Activated CD4-positive, CD25-positive, alpha-beta regulatory T cell (primary cell): ENCODE data around the gene TLK2.
"Not testable (repeated sequence)": the region's sequence is repeated elsewhere in the genome, so short reads cannot be mapped to it uniquely, and the experiment has no call there.

ENCODE experiments used
- DNase-seq, 4 experiments: peaks; one replicate each; lab custom pipeline; 2025; lab: John Stamatoyannopoulos, UW

The TLK2 gene

DNA sequence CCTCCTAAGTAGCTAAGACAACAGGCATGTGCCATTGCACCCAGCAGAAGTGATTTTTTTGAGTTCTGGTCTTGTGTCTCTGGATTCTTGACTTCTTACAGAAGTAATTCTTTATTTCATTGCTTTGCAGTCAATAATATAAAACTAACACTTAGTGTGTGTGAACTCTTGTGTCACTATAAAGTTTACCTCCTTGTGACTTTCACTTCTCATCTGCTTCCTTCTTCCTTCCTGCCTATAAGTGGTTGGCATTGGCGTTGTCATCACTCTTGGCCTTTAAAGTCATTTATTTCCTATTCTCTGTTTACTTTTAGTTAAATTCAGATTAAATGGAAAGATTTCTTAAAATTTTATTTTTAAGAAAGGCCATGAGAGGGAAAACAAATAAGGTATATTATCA, 12.4 kb downstream of the TLK2 start:
- not testable (repeated sequence) for DNase-seq

DNA sequence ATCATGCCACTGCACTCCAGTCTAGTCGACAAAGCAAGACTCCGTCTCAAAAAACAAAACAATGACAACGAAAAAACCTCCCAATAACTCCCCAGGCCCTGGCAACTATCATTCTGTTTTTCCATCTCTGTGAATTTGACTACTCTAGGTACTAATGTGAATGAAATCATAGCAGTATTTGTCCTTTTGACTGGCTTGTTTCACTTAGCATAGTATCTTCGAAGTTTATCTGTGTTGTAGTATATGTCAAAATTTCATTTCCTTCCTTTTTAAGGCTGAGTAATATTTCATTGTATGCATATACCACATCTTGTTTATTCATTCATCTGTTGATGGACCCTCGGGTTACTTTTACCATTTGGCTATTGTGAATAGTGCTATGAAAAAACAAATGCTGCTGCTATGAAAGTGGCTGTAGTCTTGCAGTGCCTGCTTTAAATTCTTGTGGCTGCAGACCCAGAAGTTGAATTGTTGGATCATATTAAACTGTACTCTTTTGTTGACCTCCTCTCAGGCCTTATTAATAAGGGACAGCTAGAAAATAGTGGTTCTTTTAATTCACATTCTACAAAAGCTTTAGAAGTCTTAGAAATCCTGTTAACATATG, 14.5 kb downstream of the TLK2 start:
- DNase-seq: not testable (repeated sequence)

- not testable (repeated sequence) for DNase-seq
Observed at GRCh38 chr17:62494073-62494472, 15.4 kb downstream of the TLK2 start.

DNA sequence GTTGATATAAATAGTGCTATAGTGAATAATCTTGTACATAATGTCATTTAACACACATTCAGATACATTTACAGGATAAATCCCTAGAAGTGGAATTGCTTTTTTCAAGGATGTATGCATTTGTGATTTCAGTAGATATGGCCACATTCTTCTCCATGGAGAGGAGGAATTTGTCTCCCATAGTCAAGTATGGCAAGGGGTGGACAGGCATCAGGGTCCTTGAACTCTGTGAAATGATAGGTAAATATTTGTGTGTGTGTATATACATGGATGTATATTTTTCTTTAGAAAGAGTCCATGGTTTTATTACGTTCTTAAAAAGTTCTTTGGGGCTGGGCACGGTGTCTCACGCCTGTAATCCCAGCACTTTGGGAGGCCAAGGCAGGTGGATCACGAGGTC, 17.7 kb downstream of the TLK2 start:
- DNase-seq: not testable (repeated sequence)

DNA sequence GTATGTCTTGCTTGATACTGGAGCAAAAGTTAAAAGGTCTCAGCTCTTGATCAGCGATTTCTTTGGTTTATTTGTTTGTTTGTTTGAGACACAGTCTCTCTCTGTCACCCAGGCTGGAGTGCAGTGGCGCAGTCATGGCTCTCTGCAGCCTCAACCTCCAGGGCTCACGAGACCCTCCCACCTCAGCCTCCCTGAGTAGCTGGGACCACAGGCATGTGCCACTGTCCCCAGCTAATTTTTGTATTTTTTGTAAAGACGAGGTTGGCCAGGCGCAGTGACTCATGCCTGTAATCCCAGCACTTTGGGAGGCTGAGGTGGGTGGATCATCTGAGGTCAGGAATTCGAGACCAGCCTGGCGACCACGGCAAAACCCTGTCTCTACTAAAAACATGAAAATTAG, 20.2 kb downstream of the TLK2 start:
- not testable (repeated sequence) for DNase-seq

DNA sequence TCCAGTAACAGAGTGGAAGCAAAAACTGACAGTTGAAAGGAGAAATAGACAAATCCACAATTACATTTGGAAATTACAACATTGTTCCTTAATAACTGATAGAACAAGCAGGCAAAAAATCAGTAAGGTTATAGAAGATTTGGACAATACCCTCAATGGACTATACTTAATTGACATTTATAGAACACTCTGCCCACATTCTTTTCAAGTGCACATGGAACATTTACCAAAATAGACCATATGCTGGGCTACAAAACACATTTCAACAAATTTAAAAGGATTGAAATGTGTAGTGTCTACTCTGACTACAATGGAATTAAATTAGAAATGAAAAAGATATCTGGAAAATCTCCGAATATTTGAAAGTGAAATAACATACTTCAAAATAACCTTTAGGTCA, 21.8 kb downstream of the TLK2 start:
- not testable (repeated sequence) for DNase-seq

DNA sequence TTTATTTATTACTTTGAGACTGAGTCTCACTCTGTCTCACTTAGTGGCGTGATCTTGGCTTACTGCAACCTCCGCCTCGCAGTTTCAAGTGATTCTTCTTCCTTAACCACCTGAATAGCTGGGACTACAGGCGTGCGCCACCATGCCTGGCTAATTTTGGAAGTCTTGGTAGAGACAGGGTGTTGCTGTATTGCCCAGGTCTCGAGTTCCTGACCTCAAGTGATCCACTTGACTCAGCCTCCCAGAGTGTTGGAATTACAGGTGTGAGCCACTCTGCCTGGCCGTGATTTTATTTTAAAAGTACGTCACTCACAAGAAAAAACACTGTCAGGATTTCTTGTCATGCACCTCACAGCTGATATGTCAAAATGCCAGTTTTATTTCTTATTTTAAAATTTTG, 26.2 kb downstream of the TLK2 start:
- not testable (repeated sequence) for DNase-seq

- not testable (repeated sequence) for DNase-seq
Observed at GRCh38 chr17:62507191-62507836, 28.7 kb downstream of the TLK2 start.

DNA sequence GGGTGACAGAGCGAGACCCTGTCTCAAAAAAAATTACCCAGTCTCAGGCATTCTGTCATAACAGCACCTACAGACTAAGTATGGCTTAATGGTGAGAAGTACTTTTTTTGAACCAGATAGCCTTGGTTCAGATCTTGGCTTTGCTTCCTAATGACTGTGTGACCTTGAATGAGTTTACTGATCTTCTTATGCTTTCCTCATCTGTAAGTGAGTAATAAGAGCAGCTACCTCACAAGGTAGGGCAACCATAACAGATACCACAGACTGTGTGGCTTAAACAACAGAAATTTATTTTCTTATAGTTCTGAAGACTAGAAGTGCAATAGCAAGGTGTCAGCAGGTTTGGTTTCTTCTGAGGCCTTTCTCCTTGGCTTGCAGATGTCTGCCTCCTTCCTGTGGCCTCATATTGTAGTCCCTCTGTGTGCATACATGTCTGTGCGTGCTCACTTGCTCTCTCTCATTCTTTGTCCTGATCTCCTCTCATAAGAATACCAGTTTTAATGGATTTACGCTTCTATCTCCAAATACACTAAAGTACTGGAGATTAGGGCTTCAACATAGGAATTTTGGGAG, 31.7 kb downstream of the TLK2 start:
- DNase-seq: not testable (repeated sequence)

GRCh38 chr17:62511014-62511413, 32.4 kb downstream of the TLK2 start:
- DNase-seq: not testable (repeated sequence)

DNA sequence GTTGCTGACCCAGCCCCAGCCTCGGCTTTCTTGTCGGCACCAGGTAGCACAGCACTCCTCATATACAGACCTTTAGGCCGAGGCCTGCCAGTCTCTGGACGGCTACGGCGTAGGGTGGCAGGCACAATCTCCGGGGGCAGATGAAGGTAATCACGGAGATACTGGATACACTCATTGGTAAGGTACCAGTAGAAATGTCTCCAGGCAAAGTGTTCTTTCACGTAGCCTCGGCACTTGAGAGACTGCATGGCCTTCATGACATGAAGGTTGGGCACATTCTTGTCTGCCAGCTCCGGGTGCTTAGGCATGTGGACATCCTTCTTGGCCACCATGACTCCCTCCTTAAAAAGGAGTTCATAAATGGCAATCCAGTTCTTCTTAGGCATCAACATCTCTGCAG, 37.8 kb downstream of the TLK2 start:
- not testable (repeated sequence) for DNase-seq

- DNase-seq: not testable (repeated sequence)
Observed at GRCh38 chr17:62521295-62521694, 42.7 kb downstream of the TLK2 start.

- DNase-seq: not testable (repeated sequence)
Observed at GRCh38 chr17:62524077-62524476, 45.5 kb downstream of the TLK2 start.

- DNase-seq: not testable (repeated sequence)
Observed at GRCh38 chr17:62525317-62525716, 46.7 kb downstream of the TLK2 start.

- DNase-seq: not testable (repeated sequence)
Observed at GRCh38 chr17:62530936-62531335, 52.3 kb downstream of the TLK2 start.

GRCh38 chr17:62536557-62536956, 57.9 kb downstream of the TLK2 start:
- DNase-seq: not testable (repeated sequence)

- DNase-seq: not testable (repeated sequence)
Observed at GRCh38 chr17:62541073-62541472, 62.4 kb downstream of the TLK2 start.

GRCh38 chr17:62543278-62543775, 64.7 kb downstream of the TLK2 start:
- not testable (repeated sequence) for DNase-seq

GRCh38 chr17:62546066-62546465, 67.4 kb downstream of the TLK2 start:
- DNase-seq: not testable (repeated sequence)

GRCh38 chr17:62552851-62553659, 74.4 kb downstream of the TLK2 start:
- DNase-seq: not testable (repeated sequence)

DNA sequence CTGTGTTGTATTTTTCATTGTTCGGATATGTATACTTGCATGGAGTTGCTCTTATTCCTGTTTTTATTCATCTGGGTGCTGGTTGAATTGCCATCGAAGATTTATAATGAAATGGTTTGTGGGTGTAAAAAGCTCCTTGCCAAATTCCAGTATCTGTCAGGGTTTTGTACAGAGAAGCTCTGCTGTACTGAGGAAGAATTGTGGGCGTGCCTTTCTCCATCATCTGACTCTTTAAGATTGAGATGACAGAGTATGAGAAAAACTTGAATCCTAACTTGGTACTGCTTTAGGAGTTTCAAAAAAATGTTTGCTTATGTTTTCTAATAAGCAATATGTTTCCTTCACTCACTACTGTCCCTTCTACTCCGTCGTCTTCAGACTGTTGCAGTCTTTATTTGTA, 78.9 kb downstream of the TLK2 start:
- DNase-seq: not testable (repeated sequence)

- not testable (repeated sequence) for DNase-seq
Observed at GRCh38 chr17:62558941-62559340, 80.3 kb downstream of the TLK2 start.
